ENCODE data around the gene ANKRD11. TPM values are rescaled to one million over a fixed set of nuclear protein-coding genes. Genes with fewer than 3 reads are reported as not detected.
"Not testable (repeated sequence)": the region's sequence is repeated elsewhere in the genome, so short reads cannot be mapped to it uniquely, and the experiment has no call there.

The ANKRD11 gene
- total RNA-seq, 2 experiments from 2014 or later, result 144 to 145 TPM

DNA sequence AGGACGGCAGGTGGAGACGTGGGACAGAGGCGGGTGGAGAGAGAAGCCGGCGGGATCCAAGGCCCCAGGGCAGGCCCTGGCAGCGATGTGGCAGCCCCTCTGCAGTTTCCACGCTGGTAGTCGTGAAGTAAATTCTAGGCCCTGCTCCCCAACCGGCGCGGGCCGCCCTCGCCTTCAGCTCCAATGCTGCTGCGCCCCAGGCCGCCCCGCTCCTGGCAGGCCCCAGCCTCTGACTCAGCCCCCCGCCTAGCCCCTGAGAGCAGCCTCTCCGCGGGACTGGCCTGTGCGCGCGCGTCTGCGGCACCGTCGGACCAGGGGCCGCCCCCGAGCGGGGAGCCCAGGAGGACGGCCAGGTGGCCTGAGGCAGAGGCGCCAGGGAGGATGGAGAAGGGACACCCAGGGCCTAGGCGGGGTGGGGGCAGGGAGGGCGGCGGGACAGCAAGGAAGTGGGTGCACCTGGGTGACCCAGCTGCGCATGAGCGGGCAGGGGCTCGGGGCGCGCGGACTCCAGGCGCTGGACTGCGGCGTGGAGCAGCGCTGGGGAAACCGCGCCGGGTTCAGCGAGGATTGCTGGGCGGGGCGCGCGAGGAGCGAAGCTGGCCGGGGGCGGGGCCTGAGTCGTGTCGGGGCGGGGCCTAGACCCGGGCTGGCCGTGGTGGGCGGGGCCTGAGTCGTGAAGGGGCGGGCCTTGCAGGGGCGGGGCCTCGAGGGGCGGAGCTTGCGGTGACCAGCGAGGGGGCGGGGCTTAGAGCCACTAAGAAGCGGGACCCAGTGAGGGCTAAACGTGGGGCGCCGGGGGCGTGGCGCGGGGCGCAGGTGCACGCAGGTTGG lies 243.2 kb downstream of the ANKRD11 start:
- Mint-ChIP-seq H3K4me1 (peaks cover 15% of the 10 kb centered on the region), H3K4me3 (peak overlapping the region; percentile 71), H3K36me3 (ENCODE audit: low read depth) (peaks cover 10% of the 10 kb centered on the region), H3K9me3 (ENCODE audit: low read depth) (peaks cover 8% of the 10 kb centered on the region), H3K27me3 (no peaks in the 10 kb centered on the region), H3K27ac (no peak overlapping the region)
- CTCF ChIA-PET, result interaction anchor here (0.5 to 1.2 kb wide), 5 partner anchors 30 to 461 kb away, joined by 3 to 7 read pairs (median 3); partner anchors contain the start of gene ZNF778
- ATAC-seq (peak; percentile 93), DNase-seq (peak; percentile 99)
- intact Hi-C loops (cut with DNase I, micrococcal nuclease), result loop anchor here in 1 of 2 experiments (1.0 to 10.0 kb wide), 14 partner anchors 10 to 1292 kb away; partner anchors contain the start of genes ANKRD11, BANP, CDH15 and CHMP1A
- POLR2A ChIA-PET, result interaction anchor here (0.5 to 1.0 kb wide), 3 partner anchors 29 to 248 kb away, joined by 4 to 6 read pairs (median 5); partner anchors contain the start of gene ZNF778

GRCh38 chr16:89246383-89246902 lies 243.9 kb downstream of the ANKRD11 start:
- ATAC-seq (no peak), DNase-seq (no peak)
- intact Hi-C loops (cut with DNase I, micrococcal nuclease), result loop anchor here in 1 of 2 experiments (2.0 to 10.0 kb wide), 4 partner anchors 331 to 1292 kb away; partner anchors contain the start of genes BANP, CPNE7, SPATA2L and ZFPM1
- Mint-ChIP-seq H3K27me3 (no peaks in the 10 kb centered on the region), H3K36me3 (ENCODE audit: low read depth) (peaks cover 10% of the 10 kb centered on the region), H3K4me1 (peaks cover 15% of the 10 kb centered on the region), H3K9me3 (ENCODE audit: low read depth) (peaks cover 8% of the 10 kb centered on the region), H3K4me3 (peak overlapping the region; percentile 71), H3K27ac (no peak overlapping the region)
- CTCF ChIA-PET, result interaction anchor here (0.5 to 1.2 kb wide), 2 partner anchors 38 to 310 kb away, joined by 3 to 4 read pairs; no protein-coding TSS in a partner anchor
- POLR2A ChIA-PET, result no interaction called here

GRCh38 chr16:89244754-89245153 lies 245.6 kb downstream of the ANKRD11 start:
- ATAC-seq, result no peak
- H3K4me1 Mint-ChIP-seq, result peaks cover 17% of the 10 kb centered on the region
- POLR2A ChIA-PET, result no interaction called here
- CTCF ChIA-PET, result no interaction called here
- no peak overlapping the region for H3K27ac Mint-ChIP-seq
- no peak overlapping the region for H3K4me3 Mint-ChIP-seq
- H3K36me3 Mint-ChIP-seq (ENCODE audit: low read depth), result peaks cover 2% of the 10 kb centered on the region
- H3K9me3 Mint-ChIP-seq (ENCODE audit: low read depth), result no peaks in the 10 kb centered on the region
- no peak for DNase-seq
- intact Hi-C loops (cut with DNase I, micrococcal nuclease), result loop anchor here (5.0 to 10.0 kb wide), 4 partner anchors 42 to 1290 kb away; partner anchors contain the start of genes ANKRD11 (in 1 of the 2), BANP (in 1 of the 2), CPNE7 (in 1 of the 2) and SLC22A31 (in 1 of the 2)
- H3K27me3 Mint-ChIP-seq, result no peaks in the 10 kb centered on the region

GRCh38 chr16:89244264-89244663 lies 246.1 kb downstream of the ANKRD11 start:
- not testable (repeated sequence) for H3K27ac Mint-ChIP-seq

GRCh38 chr16:89243664-89244063 lies 246.7 kb downstream of the ANKRD11 start:
- H3K36me3 Mint-ChIP-seq (ENCODE audit: low read depth), result peaks cover 2% of the 10 kb centered on the region
- H3K27ac Mint-ChIP-seq, result no peak overlapping the region
- peak overlapping the region; percentile 33 for H3K4me3 Mint-ChIP-seq
- peaks cover 18% of the 10 kb centered on the region for H3K4me1 Mint-ChIP-seq
- no peaks in the 10 kb centered on the region for H3K27me3 Mint-ChIP-seq
- H3K9me3 Mint-ChIP-seq (ENCODE audit: low read depth), result no peaks in the 10 kb centered on the region
- no peak for ATAC-seq
- intact Hi-C loops (cut with DNase I, micrococcal nuclease), result loop anchor here (5.0 to 10.0 kb wide), 3 partner anchors 41 to 1289 kb away; partner anchors contain the start of genes ANKRD11 (in 1 of the 2), BANP (in 1 of the 2) and SLC22A31 (in 1 of the 2)
- no peak for DNase-seq
- ChIA-PET CTCF (interaction anchor here (0.6 to 2.2 kb wide), 2 partner anchors 26 to 233 kb away, joined by 3 to 9 read pairs; partner anchors contain the start of gene ZNF778), POLR2A (interaction anchor here (0.6 kb wide), 1 partner anchor 287 kb away, joined by 5 read pairs; no protein-coding TSS in a partner anchor)

More at GRCh38 chr16:89244264-89244663, 246.1 kb downstream of the ANKRD11 start:
- H3K4me1 Mint-ChIP-seq, result peaks cover 18% of the 10 kb centered on the region
- ATAC-seq; H3K27me3 Mint-ChIP-seq; CTCF ChIA-PET; H3K9me3 Mint-ChIP-seq (ENCODE audit: low read depth); H3K4me3 Mint-ChIP-seq; H3K36me3 Mint-ChIP-seq (ENCODE audit: low read depth); DNase-seq: not testable (repeated sequence)
- intact Hi-C loops (cut with DNase I, micrococcal nuclease), result loop anchor here (5.0 to 10.0 kb wide), 3 partner anchors 42 to 1289 kb away; partner anchors contain the start of genes ANKRD11 (in 1 of the 2), BANP (in 1 of the 2) and SLC22A31 (in 1 of the 2)
- POLR2A ChIA-PET, result interaction anchor here (0.6 kb wide), 1 partner anchor 287 kb away, joined by 5 read pairs; no protein-coding TSS in a partner anchor

DNA sequence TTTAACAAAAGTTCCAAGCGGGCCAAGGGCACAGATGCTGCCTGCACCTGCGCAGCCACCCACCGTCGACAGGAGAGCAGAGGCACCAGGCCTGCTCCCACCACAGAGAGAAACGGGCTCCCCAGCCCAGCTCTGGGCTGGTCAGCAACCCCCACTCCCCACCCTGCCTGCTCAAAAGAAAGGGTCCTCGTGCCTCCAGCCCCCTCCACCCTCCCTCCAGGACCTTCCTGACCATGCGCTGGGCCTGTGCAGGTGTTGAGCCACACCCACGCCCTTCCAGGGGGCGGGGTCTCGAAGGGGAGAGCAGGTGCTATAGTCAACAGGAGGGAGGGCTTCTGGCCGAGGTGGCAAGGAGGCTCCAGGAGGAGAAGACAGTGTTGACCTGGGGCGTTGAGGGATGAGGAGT lies 247.6 kb downstream of the ANKRD11 start:
- peaks cover 18% of the 10 kb centered on the region for H3K4me1 Mint-ChIP-seq
- no peaks in the 10 kb centered on the region for H3K9me3 Mint-ChIP-seq (ENCODE audit: low read depth)
- peak overlapping the region; percentile 21 for H3K27ac Mint-ChIP-seq
- peak overlapping the region; percentile 33 for H3K4me3 Mint-ChIP-seq
- no peaks in the 10 kb centered on the region for H3K27me3 Mint-ChIP-seq
- DNase-seq (no peak), ATAC-seq (no peak)
- H3K36me3 Mint-ChIP-seq (ENCODE audit: low read depth), result peaks cover 2% of the 10 kb centered on the region
- ChIA-PET CTCF (interaction anchor here (2.2 kb wide), 1 partner anchor 25 kb away, joined by 9 read pairs; the partner anchor contains the start of gene ZNF778), POLR2A (no interaction called here)
- intact Hi-C loops (cut with DNase I, micrococcal nuclease), result loop anchor here (5.0 to 10.0 kb wide), 3 partner anchors 40 to 1288 kb away; partner anchors contain the start of genes ANKRD11 (in 1 of the 2), BANP (in 1 of the 2) and SLC22A31 (in 1 of the 2)

DNA sequence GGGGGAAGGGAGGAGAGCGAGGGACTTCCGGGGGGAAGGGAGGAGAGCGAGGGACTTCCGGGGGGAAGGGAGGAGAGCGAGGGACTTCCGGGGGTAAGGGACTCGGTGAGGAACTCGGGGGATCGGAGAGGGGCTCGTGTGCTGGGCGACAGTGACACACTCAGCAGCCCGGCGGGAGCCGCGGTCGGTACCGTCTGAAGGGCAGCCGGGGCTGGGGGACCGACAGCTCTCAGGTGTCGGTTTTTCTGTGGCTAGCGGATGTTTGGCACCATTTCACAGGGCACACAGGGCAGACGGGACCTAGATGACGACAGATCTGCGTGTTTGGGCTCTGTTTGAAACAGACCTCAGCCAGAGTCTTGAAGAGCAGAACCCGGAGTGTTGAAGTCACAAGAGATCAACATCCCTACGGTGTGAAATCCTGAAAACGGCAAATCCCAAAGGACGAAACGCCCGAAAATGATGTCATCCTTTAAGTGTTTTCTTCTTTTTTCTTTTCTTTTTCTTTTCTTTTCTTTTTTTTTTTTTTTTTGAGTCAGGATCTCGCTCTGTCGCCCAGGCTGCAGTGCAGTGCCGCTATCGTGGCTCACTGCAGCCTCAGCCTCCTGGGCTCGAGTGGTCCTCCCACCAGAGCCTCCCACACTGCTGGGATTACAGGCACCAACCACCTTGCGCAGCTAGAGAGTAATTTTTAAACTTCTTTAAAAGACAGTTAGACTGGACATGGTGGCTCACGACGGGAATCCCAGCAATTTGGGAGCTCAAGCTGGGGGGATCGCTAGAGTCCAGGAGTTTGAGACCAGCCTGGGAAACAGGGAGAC lies 249.0 kb downstream of the ANKRD11 start:
- ATAC-seq (peak; percentile 83), DNase-seq (peak; percentile 83)
- peak overlapping the region; percentile 100 for H3K27ac Mint-ChIP-seq

DNA sequence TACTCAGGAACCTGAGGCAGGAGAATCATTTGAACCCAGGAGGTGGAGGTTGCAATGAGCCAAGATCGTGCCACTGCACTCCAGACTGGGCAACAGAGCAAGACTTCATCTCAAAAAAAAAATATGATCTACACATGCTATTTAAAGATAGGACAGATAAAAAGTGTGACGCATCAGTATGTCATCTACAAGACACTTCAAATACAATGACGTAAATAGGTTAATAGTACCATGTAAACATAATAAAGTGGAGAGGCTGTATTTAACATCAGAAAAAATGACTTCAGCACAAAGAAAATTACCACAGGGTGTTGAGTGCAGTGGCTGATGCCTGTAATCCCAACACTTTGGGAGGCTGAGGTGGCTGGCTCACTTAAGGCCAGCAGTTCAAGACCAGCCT lies 252.6 kb downstream of the ANKRD11 start:
- Mint-ChIP-seq H3K27me3 (no peaks in the 10 kb centered on the region), H3K27ac (no peak overlapping the region), H3K9me3 (ENCODE audit: low read depth) (no peaks in the 10 kb centered on the region), H3K36me3 (ENCODE audit: low read depth) (peaks cover 18% of the 10 kb centered on the region), H3K4me1 (peaks cover 5% of the 10 kb centered on the region), H3K4me3 (no peak overlapping the region)
- DNase-seq (no peak), ATAC-seq (no peak)
- intact Hi-C loops (cut with DNase I, micrococcal nuclease), result no loop called here
- ChIA-PET POLR2A (no interaction called here), CTCF (interaction anchor here (0.7 kb wide), 1 partner anchor 52 kb away, joined by 3 read pairs; no protein-coding TSS in a partner anchor)

More for the DNA sequence above, 249.0 kb downstream of the ANKRD11 start:
- intact Hi-C loops (cut with DNase I, micrococcal nuclease), result loop anchor here (1.0 to 10.0 kb wide), 15 partner anchors 24 to 1287 kb away; partner anchors contain the start of genes ANKRD11 (in 2 of the 2), RPL13 (in 2 of the 2), SPG7 (in 2 of the 2) and ZNF778 (in 2 of the 2)
- peak overlapping the region; percentile 87 for H3K4me3 Mint-ChIP-seq
- H3K27me3 Mint-ChIP-seq, result no peaks in the 10 kb centered on the region
- no peaks in the 10 kb centered on the region for H3K9me3 Mint-ChIP-seq (ENCODE audit: low read depth)
- peaks cover 2% of the 10 kb centered on the region for H3K36me3 Mint-ChIP-seq (ENCODE audit: low read depth)
- POLR2A ChIA-PET, result no interaction called here
- peaks cover 14% of the 10 kb centered on the region for H3K4me1 Mint-ChIP-seq
- CTCF ChIA-PET, result interaction anchor here (0.9 to 2.2 kb wide), 4 partner anchors 24 to 459 kb away, joined by 3 to 9 read pairs (median 4); partner anchors contain the start of gene ZNF778

DNA sequence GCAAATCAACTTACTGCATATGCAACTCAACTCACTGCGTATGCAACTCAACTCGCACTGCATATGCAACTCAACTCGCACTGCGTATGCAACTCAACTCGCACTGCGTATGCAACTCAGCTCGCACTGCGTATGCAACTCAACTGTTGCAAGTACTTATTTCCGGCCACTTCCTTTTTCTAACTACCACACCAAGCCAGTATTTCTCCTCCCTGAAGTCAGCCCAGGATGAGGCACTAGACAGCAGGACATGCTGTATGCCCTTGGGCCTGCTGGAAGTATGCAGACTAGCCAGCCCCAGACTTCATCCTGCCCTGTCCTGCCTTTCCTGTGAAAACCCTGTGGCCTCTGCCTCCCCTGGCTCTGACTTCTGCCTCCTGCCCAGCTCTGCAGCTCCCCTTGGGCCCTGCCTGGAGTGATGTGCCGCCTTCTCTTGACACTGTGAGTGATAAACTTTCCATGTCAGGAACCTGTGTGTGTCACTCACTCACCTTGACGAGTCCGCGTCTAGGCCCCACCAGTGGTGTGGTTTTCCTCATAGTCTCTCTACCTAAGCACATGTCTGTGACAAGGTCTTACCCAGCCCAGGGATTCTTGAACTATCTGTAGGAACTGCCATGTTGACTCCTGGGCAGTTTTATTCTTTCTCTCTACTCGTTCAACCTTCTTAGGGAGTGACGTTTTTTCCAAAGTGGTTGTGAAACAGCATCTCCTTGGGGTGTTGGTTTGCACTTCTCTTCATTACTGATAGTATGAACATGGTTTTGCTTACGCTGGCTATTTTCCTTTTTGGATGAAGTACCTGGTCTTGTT lies 256.5 kb downstream of the ANKRD11 start:
- ChIA-PET CTCF (no interaction called here), POLR2A (no interaction called here)
- no peak overlapping the region for H3K4me3 Mint-ChIP-seq

DNA sequence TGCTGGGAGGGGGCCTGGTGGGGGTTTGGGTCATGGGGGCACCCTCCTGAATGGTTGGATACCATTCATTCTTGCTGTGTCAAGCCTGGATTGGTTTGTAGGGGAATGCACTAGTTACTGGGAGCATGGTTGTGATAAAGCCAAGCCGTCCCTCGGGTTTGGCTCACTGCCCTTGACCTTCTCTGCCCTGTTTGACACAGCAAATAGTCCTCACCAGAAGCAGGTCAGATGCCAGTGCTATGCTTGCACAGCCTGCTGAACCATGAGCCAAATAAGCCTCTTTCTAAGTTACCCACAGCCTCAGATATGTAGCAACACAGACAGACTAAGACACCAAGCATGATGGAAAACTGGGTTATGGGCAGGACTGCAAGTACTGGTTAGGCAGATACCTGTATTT lies 258.3 kb downstream of the ANKRD11 start:
- no peaks in the 10 kb centered on the region for H3K27me3 Mint-ChIP-seq
- H3K36me3 Mint-ChIP-seq (ENCODE audit: low read depth), result peaks cover 54% of the 10 kb centered on the region
- DNase-seq, result no peak
- peaks cover 17% of the 10 kb centered on the region for H3K9me3 Mint-ChIP-seq (ENCODE audit: low read depth)
- no peak for ATAC-seq
- no peak overlapping the region for H3K27ac Mint-ChIP-seq
- ChIA-PET CTCF (no interaction called here), POLR2A (no interaction called here)
- peaks cover 3% of the 10 kb centered on the region for H3K4me1 Mint-ChIP-seq
- H3K4me3 Mint-ChIP-seq, result no peak overlapping the region
- intact Hi-C loops (cut with DNase I, micrococcal nuclease), result no loop called here

More for the DNA sequence above, 256.5 kb downstream of the ANKRD11 start:
- Mint-ChIP-seq H3K36me3 (ENCODE audit: low read depth) (peaks cover 37% of the 10 kb centered on the region), H3K9me3 (ENCODE audit: low read depth) (peaks cover 3% of the 10 kb centered on the region), H3K27me3 (no peaks in the 10 kb centered on the region), H3K4me1 (peaks cover 3% of the 10 kb centered on the region), H3K27ac (no peak overlapping the region)
- ATAC-seq, result no peak
- no peak for DNase-seq
- intact Hi-C loops (cut with DNase I, micrococcal nuclease), result no loop called here

All from activated CD4-positive, alpha-beta T cell treated with anti-CD3 and anti-CD28 coated beads for 36 hours (primary cell).